ENCODE data around the gene ZC3H4. TPM values are rescaled to one million over a fixed set of nuclear protein-coding genes. Genes with fewer than 3 reads are reported as not detected.

ZC3H4 gene
- total and polyA plus RNA-seq, 10 of the 15 experiments (the other 5 are each of a cell fraction or from before 2014, with no cell fraction given), result 5.1 to 86.3 (median 15.5) TPM

DNA sequence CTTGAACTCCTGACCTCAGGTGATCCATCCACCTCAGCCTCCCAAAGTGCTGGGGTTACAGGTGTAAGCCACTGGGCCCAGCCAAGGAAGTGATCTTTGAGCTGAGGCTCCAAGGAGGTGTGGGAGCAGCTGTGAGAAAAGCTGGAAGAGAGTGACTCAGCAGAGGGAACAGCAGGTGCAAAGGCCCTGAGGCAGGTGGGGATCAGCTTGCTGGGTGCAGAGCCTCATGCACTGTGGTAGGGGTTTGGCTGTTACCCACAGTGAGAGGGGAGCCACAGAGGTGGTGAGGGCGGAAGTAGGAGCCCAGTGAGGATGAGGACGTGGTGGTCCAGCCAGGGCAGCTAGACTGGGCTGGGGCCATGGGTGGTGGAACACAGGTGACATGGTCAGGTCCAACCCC is 87.4 kb downstream of the ZC3H4 start:
- Histone ChIP-seq H3K4me1 (ENCODE audit: control insufficient read depth, insufficient read depth, low read length) (no peaks in the 10 kb centered on the region), H3K9ac (ENCODE audit: control insufficient read depth, insufficient read depth, low read length) (no peak overlapping the region), H3K4me3 (no peak overlapping the region), H3K36me3 (ENCODE audit: control insufficient read depth in 2 of 2, insufficient read depth in 2 of 2, low read length in 1 of 2) (no peaks in the 10 kb centered on the region), H3K27me3 (replicated peaks in 1 of 2; ENCODE audit: control insufficient read depth in 2 of 2, insufficient read depth in 2 of 2, low read length in 1 of 2) (peaks cover 16 to 18% of the 10 kb centered on the region in 2 experiments), H3K27ac (ENCODE audit: control insufficient read depth, insufficient read depth) (no peak overlapping the region), H4K20me1 (ENCODE audit: control insufficient read depth, insufficient read depth) (no peaks in the 10 kb centered on the region), H2AFZ (ENCODE audit: control insufficient read depth, low read depth, low read length) (no peak overlapping the region), H3K9me3 (replicated peaks; ENCODE audit: control insufficient read depth, insufficient read depth, low read length) (no peaks in the 10 kb centered on the region), H3K79me2 (ENCODE audit: control insufficient read depth, insufficient read depth, low read length) (no peaks in the 10 kb centered on the region), H3K4me2 (ENCODE audit: control insufficient read depth, insufficient read depth) (no peak overlapping the region)
- WGBS (ENCODE audit: insufficient coverage, insufficient replicate concordance, low lambda C conversion rate, missing lambda C conversion rate), result 13% methylated on average over 2 of the region's 2 CpGs
- RAD21 ChIA-PET (ENCODE audit: unreplicated experiment), result interaction anchor here (0.6 to 2.1 kb wide), 3 partner anchors 9 to 169 kb away, joined by 3 to 12 read pairs (median 3); no protein-coding TSS in a partner anchor
- in situ Hi-C loops (cut with MboI) (no loop called here), intact Hi-C loops (cut with micrococcal nuclease; ENCODE audit: unreplicated experiment) (no loop called here)
- DNase-seq (ENCODE audit: low read depth, low spot score) (no peak), FAIRE-seq (no peak), ATAC-seq (no peak)
- CTCF ChIA-PET, result interaction anchor here (0.6 to 2.1 kb wide), 4 partner anchors 9 to 895 kb away, joined by 3 to 8 read pairs (median 5); no protein-coding TSS in a partner anchor
- POLR2A ChIA-PET, result no interaction called here
- SMC1A ChIA-PET (ENCODE audit: uncharacterized antibody, unreplicated experiment), result no interaction called here
- BruUV-seq (replicated peaks), result no TSS peak
- TF ChIP-seq ZBED1 (IDR thresholded peaks at IDR 0.05; ENCODE audit: borderline replicate concordance), result no peak
- no peak for TF ChIP-seq GATAD2B (conservative IDR thresholded peaks at IDR 0.05; ENCODE audit: low read depth)
- no peak for TF ChIP-seq RBBP5 (conservative IDR thresholded peaks at IDR 0.05)
- no peak for TF ChIP-seq NRF1 (conservative IDR thresholded peaks at IDR 0.05; ENCODE audit: low read depth, low read length)
- TF ChIP-seq CREB1 (IDR thresholded peaks at IDR 0.05; ENCODE audit: low read depth), result no peak
- no peak for TF ChIP-seq CHD1 (IDR thresholded peaks at IDR 0.05; ENCODE audit: low read depth, low read length)
- TF ChIP-seq CEBPZ (IDR thresholded peaks at IDR 0.05; ENCODE audit: low read depth, low read length), result no peak
- TF ChIP-seq SUZ12 (IDR thresholded peaks at IDR 0.05; ENCODE audit: unreplicated experiment), result no peak
- TF ChIP-seq ZNF687 (IDR thresholded peaks at IDR 0.05), result no peak
- TF ChIP-seq EGR1 (IDR thresholded peaks at IDR 0.05; ENCODE audit: borderline replicate concordance in 1 of 2, low read depth in 2 of 2, low read length in 2 of 2), result no peak
- no peak for TF ChIP-seq POLR2A (IDR thresholded peaks at IDR 0.05; ENCODE audit: low read depth, low read length)
- no peak for TF ChIP-seq NFYB (IDR thresholded peaks at IDR 0.05; ENCODE audit: insufficient read depth, low read depth, low read length)
- no peak for TF ChIP-seq SMAD5 (IDR thresholded peaks at IDR 0.05; ENCODE audit: low read depth)
- TF ChIP-seq ATF2 (IDR thresholded peaks at IDR 0.05; ENCODE audit: low read length), result no peak
- no peak for TF ChIP-seq LARP7 (IDR thresholded peaks at IDR 0.05)
- TF ChIP-seq HDAC6 (IDR thresholded peaks at IDR 0.05; ENCODE audit: unreplicated experiment), result no peak
- no peak for TF ChIP-seq CHD4 (IDR thresholded peaks at IDR 0.05)
- TF ChIP-seq MXI1 (IDR thresholded peaks at IDR 0.05; ENCODE audit: low read depth, low read length), result no peak
- TF ChIP-seq ESRRA (IDR thresholded peaks at IDR 0.05; ENCODE audit: low read length), result no peak

All from GM12878 (cell line).